Activated CD8-positive, alpha-beta memory T cell treated with anti-CD3 and anti-CD28 coated beads, Interleukin-2, amount 50 U/mL, for 1 hour (primary cell): ENCODE results near the gene OR4P4.

Source experiments
- DNase-seq: peaks from one replicate; pipeline ENCODE4 v3.0.0-alpha.2; 2020; ENCODE audit errors: extremely low read depth

Gene OR4P4

GRCh38 chr11:55634813-55635212 lies at the start of gene OR4P4:
Gene OR4P4, plus strand, starts transcription at chr11:55635113.
- no peak for DNase-seq

- no peak for DNase-seq
Observed at GRCh38 chr11:55607545-55607944, 27.4 kb upstream of the OR4P4 start, which contains the start of gene OR4C11. Gene OR4C11, minus strand, starts transcription at chr11:55607645. Its CDS starts 3,272 bp downstream, at chr11:55604373.

DNA sequence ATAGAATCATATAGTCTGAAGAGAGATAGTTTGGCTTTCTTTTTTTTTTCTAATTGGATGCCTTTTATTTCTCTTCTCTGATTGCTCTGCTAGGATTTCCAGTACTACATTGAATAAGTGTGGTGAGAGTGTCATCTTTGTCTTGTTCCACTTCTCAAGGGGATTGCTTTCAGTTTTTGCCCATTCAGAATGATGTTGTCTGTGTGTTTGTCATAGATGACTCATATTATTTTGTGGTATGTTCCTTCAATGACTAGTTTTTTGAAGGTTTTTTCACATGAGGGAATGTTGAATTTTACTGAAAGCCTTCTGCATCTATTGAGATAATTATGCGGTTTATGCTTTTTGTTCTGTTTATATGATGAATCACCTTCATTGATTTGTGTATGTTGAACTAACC lies 10.4 kb upstream of the OR4P4 start:
- DNase-seq = no peak

DNA sequence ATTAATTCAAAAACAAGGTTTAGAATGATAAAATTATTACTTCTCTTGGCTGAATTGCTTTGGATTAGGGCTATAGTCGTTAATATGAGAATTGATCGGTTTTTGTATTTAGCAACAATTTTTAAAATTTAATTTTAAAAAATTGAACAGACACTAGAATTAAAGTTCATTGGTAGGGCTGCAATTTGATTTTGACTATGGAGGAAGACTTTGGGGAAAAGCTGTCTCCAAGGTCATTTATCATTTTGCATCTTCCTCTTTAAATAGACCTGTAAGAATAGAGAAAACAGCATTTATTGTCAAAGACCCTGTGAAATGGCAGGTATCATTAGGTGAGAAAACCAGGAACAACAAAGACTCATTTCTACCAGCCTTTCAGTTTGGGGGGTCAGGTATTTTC lies 13.1 kb downstream of the OR4P4 start, which contains the start of gene OR4S2:
OR4S2 (plus strand) TSS at position 301 of the 400 bp plus-strand sequence. CDS start 2,577 bp downstream, outside the sequence.
- no peak for DNase-seq

- no peak for DNase-seq
Observed at GRCh38 chr11:55652560-55652959, 17.6 kb downstream of the OR4P4 start.

- DNase-seq = no peak
Observed at GRCh38 chr11:55655096-55655495, 20.2 kb downstream of the OR4P4 start.

- DNase-seq = no peak
Observed at GRCh38 chr11:55658031-55658573, 23.2 kb downstream of the OR4P4 start.

- no peak for DNase-seq
Observed at GRCh38 chr11:55658608-55659007, 23.7 kb downstream of the OR4P4 start.

DNA sequence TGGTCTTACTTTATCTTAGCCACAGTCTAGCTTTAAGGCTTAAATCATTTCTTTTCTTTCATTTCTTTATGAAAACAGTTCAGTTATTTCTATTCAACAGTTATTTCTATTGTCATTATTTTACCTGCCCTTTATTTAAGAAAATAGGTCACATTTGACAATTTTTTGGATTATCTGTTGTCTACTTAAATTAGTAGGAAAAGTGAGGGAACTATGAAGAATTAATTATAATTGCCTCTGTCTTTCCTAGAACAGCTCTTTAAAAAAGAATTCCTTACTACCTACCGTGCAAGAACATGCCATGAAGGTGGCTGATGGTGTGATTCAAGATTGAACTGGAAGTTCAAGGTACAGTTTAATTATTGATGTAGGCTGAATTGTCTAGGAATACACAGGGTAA lies 27.0 kb downstream of the OR4P4 start, which contains the start of gene OR4C6:
OR4C6 (plus strand) TSS at position 301 of the 400 bp plus-strand sequence. CDS start 2,966 bp downstream, outside the sequence.
- DNase-seq = no peak

- no peak for DNase-seq
Observed at GRCh38 chr11:55669376-55669775, 34.5 kb downstream of the OR4P4 start.

- DNase-seq = no peak
Observed at GRCh38 chr11:55673860-55674259, 38.9 kb downstream of the OR4P4 start.
